NCI-H69 (cell line): Measurements from ENCODE around the gene PSMD2.
A peak's percentile ranks its signal among the peaks of the same experiment; 100 is the strongest.

Experiments
- DNase-seq: peaks from one replicate; lab custom pipeline; 2025; lab: John Stamatoyannopoulos, UW

Gene PSMD2

DNA sequence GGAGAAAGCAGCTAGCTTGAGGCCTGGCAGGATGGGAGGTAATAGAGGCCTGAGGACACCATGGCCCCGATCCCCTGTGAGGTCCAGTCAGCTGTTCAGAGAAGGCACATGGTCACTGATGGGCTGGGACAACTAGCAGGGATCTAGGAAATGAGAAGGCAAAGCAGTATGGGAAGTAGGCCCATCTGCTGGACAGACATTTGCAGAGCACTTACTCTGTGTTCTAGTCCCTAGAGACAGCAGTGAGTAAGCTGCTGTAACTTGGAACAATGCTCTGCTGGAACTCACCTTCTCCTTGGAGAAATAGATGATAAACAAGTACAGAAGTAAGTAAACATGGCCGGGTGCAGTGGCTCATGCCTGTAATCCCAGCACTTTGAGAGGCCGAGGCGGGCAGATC, 16.1 kb upstream of the PSMD2 start:
- DNase-seq, result peak; percentile 43

DNA sequence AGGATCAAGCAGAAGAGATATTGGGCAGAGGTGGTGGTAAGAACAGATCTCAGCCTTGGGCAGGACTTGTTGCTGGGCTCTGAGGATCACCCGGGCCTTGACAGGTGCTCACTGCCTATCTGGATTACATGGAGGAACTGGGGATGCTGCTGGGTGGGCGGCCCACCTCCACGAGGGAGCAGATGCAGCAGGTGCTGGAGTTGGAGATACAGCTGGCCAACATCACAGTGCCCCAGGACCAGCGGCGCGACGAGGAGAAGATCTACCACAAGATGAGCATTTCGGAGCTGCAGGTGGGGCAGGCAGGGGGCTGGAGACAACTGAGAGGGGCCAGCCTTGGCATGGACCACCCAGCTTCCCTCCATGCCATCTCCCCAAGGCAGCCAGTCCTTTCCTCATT, 15.4 kb upstream of the PSMD2 start:
- no peak for DNase-seq

DNA sequence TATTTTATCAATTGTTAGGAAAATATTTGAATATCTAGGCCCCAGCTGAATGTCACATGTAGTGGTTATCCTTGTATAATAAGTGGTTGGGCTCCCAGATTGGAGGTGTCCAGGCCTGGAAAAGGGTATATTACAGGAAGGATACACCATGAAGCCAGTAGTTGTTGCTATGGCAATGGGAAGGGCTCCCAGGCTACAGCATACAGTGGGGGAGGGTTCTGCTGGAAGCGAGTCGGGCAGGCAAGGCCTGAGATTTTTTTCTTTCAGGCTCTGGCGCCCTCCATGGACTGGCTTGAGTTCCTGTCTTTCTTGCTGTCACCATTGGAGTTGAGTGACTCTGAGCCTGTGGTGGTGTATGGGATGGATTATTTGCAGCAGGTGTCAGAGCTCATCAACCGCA, 14.3 kb upstream of the PSMD2 start:
- peak; percentile 91 for DNase-seq

- DNase-seq, result peak; percentile 79
Measured at GRCh38 chr3:184289426-184289938, 9.6 kb upstream of the PSMD2 start.

DNA sequence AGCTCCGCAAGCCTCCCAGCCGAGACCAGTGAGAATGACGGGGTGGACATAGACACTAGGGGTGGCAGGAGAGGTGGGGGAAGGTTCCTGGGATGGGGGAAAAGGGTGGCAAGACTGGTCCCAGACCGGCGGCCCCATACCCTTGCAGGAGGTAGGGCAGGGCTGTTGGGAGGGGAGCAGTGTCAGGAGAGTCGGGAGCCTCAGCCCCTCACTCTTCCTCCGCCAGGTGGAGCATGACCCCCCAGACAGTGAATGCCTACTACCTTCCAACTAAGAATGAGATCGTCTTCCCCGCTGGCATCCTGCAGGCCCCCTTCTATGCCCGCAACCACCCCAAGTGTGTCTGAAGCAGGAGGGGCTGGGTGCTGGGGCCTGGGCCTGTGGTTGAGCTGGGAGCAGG, 8.7 kb upstream of the PSMD2 start:
- no peak for DNase-seq

- DNase-seq, result no peak
Measured at GRCh38 chr3:184291044-184291737, 7.8 kb upstream of the PSMD2 start.

- no peak for DNase-seq
Measured at GRCh38 chr3:184291738-184292445, 7.1 kb upstream of the PSMD2 start.

- DNase-seq, result no peak
Measured at GRCh38 chr3:184295771-184296170, 3.3 kb upstream of the PSMD2 start.

- DNase-seq, result no peak
Measured at GRCh38 chr3:184296616-184297015, 2.4 kb upstream of the PSMD2 start.

DNA sequence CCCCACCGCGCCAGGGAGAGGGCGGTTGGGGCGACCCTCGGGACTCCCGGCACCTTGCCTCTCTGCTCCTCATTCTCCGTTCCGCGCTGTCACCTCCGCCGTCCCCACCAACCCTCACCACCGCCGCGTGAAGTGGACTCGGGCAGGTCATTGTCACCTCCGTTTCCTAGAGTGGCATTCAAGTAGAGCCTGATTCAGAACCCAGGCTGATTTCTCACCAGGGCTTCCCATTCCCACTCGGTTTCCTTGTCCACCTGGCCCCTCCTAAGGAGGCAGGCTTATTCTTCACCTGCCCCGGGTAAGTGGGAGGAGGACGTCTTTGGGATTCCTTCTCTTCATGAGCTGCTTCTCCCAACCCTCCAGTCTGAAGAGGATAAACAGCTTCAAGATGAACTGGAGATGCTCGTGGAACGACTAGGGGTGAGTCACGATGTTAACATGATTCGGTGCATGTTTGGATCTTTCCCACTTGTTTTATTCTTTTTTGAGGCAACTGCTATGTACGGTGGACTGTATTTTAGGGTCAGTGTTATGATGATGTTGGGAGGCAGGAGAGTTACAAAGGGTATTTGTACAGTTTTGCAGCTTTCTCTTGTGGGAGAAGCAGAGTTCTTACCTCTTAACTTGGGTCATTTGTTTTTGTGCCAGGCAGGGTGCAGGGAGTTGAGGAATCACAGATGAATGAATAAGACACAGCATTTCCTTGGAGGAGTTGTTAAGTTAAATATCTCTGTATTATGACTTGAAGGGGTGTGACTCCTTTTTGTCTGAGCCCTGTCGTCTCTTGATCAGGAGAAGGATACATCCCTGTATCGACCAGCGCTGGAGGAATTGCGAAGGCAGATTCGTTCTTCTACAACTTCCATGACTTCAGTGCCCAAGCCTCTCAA, 692 bp downstream of the PSMD2 start:
- peak; percentile 42 for DNase-seq

- DNase-seq, result no peak
Measured at GRCh38 chr3:184300378-184300720, 1.3 kb downstream of the PSMD2 start.

GRCh38 chr3:184305577-184305976, 6.5 kb downstream of the PSMD2 start:
- no peak for DNase-seq

DNA sequence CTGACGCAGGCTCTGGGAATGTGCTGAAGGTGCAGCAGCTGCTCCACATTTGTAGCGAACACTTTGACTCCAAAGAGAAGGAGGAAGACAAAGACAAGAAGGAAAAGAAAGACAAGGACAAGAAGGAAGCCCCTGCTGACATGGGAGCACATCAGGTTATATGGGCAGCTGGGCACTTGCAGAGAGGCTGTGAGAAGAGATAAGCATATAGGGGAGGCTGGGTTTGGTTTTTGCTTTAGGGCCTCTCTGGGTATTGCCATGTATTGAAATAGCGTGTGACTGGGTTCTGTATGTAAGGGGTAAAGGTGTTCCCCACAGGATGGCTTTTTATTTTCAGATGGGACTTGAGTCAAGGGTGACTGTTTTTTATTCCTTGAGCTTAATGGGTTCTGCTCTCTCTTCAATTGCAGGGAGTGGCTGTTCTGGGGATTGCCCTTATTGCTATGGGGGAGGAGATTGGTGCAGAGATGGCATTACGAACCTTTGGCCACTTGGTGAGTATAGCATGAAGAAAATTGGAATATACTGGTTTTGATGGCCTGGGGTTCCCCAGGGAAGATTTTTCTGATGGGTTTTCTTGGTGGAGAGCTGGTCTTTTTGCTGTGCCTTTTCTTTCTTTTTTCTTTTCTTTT, 7.4 kb downstream of the PSMD2 start:
- no peak for DNase-seq

- no peak for DNase-seq
Measured at GRCh38 chr3:184307915-184308314, 8.9 kb downstream of the PSMD2 start.

DNA sequence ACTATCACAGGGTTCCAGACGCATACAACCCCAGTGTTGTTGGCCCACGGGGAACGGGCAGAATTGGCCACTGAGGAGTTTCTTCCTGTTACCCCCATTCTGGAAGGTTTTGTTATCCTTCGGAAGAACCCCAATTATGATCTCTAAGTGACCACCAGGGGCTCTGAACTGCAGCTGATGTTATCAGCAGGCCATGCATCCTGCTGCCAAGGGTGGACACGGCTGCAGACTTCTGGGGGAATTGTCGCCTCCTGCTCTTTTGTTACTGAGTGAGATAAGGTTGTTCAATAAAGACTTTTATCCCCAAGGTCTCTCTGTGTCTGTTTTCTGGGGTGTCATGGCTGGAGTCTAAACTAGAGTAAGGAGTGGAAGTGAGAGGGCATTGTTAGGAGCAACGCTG, 9.7 kb downstream of the PSMD2 start:
- DNase-seq, result no peak

DNA sequence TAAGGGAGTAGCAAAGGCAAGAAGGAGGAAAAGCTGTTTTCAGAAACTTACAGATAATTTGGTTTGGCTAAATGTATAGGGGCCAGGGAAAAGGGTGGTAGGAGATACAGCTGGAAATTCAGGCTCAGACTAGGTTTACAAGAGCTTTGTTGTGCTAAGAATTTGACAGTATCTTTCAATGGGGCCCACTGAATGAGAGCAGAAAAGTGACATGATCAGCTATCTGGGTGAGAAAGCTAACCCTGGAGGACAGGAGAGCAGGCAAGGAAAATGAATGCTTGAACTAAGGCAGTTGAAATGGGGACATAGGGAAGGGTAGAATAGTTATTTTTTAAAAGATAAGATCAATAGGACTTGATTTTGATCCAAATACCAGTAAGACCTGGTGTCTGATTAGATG, 12.6 kb downstream of the PSMD2 start:
- no peak for DNase-seq

DNA sequence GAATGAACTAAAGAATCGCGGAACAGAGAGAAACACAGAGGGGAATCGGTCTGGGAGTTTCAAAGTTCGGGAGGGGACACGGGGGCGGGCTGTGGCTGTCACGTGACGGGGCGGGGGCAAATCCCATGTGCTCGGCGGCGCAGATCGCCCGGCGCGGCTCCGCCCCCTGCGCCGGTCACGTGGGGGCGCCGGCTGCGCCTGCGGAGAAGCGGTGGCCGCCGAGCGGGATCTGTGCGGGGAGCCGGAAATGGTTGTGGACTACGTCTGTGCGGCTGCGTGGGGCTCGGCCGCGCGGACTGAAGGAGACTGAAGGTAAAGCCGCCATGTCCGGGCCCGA, 15.3 kb downstream of the PSMD2 start, which contains the start of gene EIF4G1:
TSS of gene EIF4G1 (plus strand) at position 244 of the 337 bp plus-strand sequence. CDS start 1,191 bp downstream, outside the sequence.
- peak; percentile 98 for DNase-seq

GRCh38 chr3:184314700-184315542, 15.9 kb downstream of the PSMD2 start:
- peak; percentile 82 for DNase-seq

GRCh38 chr3:184315543-184315867, 16.5 kb downstream of the PSMD2 start:
- DNase-seq, result peak; percentile 70

DNA sequence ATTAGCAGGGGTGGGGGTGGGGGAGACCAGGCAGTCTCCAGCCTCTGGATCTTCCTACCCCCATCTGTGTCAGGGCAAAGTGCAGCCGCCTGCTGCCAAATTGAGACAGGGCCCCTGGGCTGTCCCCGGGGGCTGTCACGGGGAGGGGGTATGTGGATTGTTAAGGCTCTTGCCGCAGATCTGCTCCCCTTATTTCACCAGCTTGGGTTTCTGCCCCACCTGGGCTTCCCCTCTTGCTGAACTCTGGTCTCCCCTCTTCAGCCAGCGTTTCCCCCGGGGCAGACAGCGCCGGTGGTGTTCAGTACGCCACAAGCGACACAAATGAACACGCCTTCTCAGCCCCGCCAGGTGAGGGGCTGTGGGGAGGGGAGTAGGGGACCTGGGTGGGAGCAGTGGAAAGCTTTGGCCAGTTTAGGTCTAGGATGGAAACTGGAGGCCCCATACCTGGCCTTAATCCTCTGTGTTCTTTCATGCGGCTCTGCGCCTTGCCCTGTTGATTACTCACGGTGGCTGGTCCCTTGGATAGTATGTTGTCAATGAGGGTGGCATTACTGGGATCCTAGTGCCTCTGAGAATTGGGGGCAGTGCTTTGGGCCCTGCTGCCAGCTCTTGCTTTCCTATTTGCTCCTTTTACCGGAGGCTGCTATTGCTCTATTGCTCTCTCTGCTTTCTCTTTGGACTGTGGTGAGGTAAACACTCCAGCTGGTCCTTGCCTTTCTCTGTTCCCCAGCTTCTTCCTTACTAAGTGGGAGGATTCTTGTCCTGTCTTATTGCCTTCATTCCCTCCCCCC, 17.0 kb downstream of the PSMD2 start:
- peak; percentile 70 for DNase-seq

GRCh38 chr3:184316792-184317191, 17.8 kb downstream of the PSMD2 start:
- DNase-seq, result no peak
